ENCODE results near the gene ESYT1. TPM values are rescaled to one million over a fixed set of nuclear protein-coding genes. Genes with fewer than 3 reads are reported as not detected.

ESYT1 gene
- total RNA-seq, 1 donor from 2014 or later = 101 TPM

GRCh38 chr12:56086096-56086495 lies 42.0 kb upstream of the ESYT1 start:
- H3K27ac ChIP-seq = no peak overlapping the region

GRCh38 chr12:56086608-56087007 lies 41.5 kb upstream of the ESYT1 start:
- TF ChIP-seq CTCF (IDR thresholded peaks at IDR 0.05) = no peak
- Histone ChIP-seq H3K27ac (no peak overlapping the region), H3K27me3 (no peaks in the 10 kb centered on the region), H3K9me3 (no peaks in the 10 kb centered on the region), H3K4me1 (peaks cover 7% of the 10 kb centered on the region), H3K36me3 (no peaks in the 10 kb centered on the region), H3K4me3 (no peak overlapping the region)
- DNase-seq (no peak), ATAC-seq (no peak)
- intact Hi-C loops (cut with DNase I) = no loop called here

More at GRCh38 chr12:56086096-56086495, 42.0 kb upstream of the ESYT1 start:
- Histone ChIP-seq H3K36me3 (no peaks in the 10 kb centered on the region), H3K4me1 (peaks cover 7% of the 10 kb centered on the region), H3K27me3 (peaks cover 1% of the 10 kb centered on the region), H3K4me3 (no peak overlapping the region), H3K9me3 (no peaks in the 10 kb centered on the region)
- TF ChIP-seq CTCF (IDR thresholded peaks at IDR 0.05) = no peak
- DNase-seq (no peak), ATAC-seq (peak; percentile 44)
- intact Hi-C loops (cut with DNase I) = no loop called here

GRCh38 chr12:56087220-56087619 lies 40.8 kb upstream of the ESYT1 start:
- Histone ChIP-seq H3K4me1 (peaks cover 7% of the 10 kb centered on the region), H3K9me3 (no peaks in the 10 kb centered on the region), H3K27me3 (no peaks in the 10 kb centered on the region), H3K27ac (peak overlapping the region; percentile 72), H3K36me3 (no peaks in the 10 kb centered on the region), H3K4me3 (no peak overlapping the region)
- DNase-seq (peak; percentile 96), ATAC-seq (peak; percentile 97)
- intact Hi-C loops (cut with DNase I) = no loop called here
- TF ChIP-seq CTCF (IDR thresholded peaks at IDR 0.05) = no peak

- TF ChIP-seq CTCF (IDR thresholded peaks at IDR 0.05) = no peak
- Histone ChIP-seq H3K4me1 (no peaks in the 10 kb centered on the region), H3K27me3 (no peaks in the 10 kb centered on the region), H3K9me3 (no peaks in the 10 kb centered on the region), H3K27ac (no peak overlapping the region), H3K36me3 (peaks cover 10% of the 10 kb centered on the region), H3K4me3 (no peak overlapping the region)
- ATAC-seq (no peak), DNase-seq (no peak)
- intact Hi-C loops (cut with DNase I) = no loop called here
These were observed 30.3 kb upstream of the ESYT1 start for GRCh38 chr12:56097738-56098137.

- DNase-seq (no peak), ATAC-seq (no peak)
- Histone ChIP-seq H3K27me3 (no peaks in the 10 kb centered on the region), H3K27ac (no peak overlapping the region), H3K9me3 (no peaks in the 10 kb centered on the region), H3K4me3 (no peak overlapping the region), H3K36me3 (peaks cover 10% of the 10 kb centered on the region), H3K4me1 (peaks cover 6% of the 10 kb centered on the region)
- intact Hi-C loops (cut with DNase I) = no loop called here
- no peak for TF ChIP-seq CTCF (IDR thresholded peaks at IDR 0.05)
These were observed 29.5 kb upstream of the ESYT1 start for GRCh38 chr12:56098592-56098991.

- peaks cover 10% of the 10 kb centered on the region for H3K36me3 ChIP-seq
- H3K27ac ChIP-seq = no peak overlapping the region
- no peak for TF ChIP-seq CTCF (IDR thresholded peaks at IDR 0.05)
- H3K4me3 ChIP-seq = no peak overlapping the region
- H3K4me1 ChIP-seq = peaks cover 8% of the 10 kb centered on the region
- ATAC-seq = no peak
- intact Hi-C loops (cut with DNase I) = no loop called here
- H3K9me3 ChIP-seq = no peaks in the 10 kb centered on the region
- H3K27me3 ChIP-seq = no peaks in the 10 kb centered on the region
- no peak for DNase-seq
These were observed 28.3 kb upstream of the ESYT1 start for GRCh38 chr12:56099787-56100186.
